GM12878 (cell line): ENCODE results near the gene KDM4D. TPM values are rescaled to one million over a fixed set of nuclear protein-coding genes. Genes with fewer than 3 reads are reported as not detected.

ENCODE experiments used
- ATAC-seq: fragments of 200-7000 bp; cut with Tn5 transposase; 3 replicates; pipeline ENCODE4 v1.9.1; 2020; ENCODE audit warnings: mild to moderate bottlenecking, moderate library complexity
- BruUV-seq: library from RNA; stranded (reverse); fragments of 400-500 nt; replicated peaks from 2 replicates; lab custom pipeline; 2021; lab: Mats Ljungman, UMichigan
- CTCF ChIA-PET: fragments of 300-600 bp; sonication (Branson Sonifier 250); formaldehyde crosslinking; extraction: SDS; loops from one replicate; lab custom pipeline; 2021; ENCODE audit warnings: inconsistent platforms; lab: Yijun Ruan, JAX
- POLR2A ChIA-PET: fragments of 350-600 bp; formaldehyde crosslinking; extraction: SDS; loops from one replicate; lab custom pipeline; 2021; ENCODE audit warnings: inconsistent platforms; lab: Charles Lee
- RAD21 ChIA-PET: fragments of 300-600 bp; sonication (Branson Sonifier 250); formaldehyde crosslinking; loops from one replicate; lab custom pipeline; 2023; ENCODE audit warnings: antibody characterized with exemption; ENCODE audit not compliant: unreplicated experiment; lab: Charles Lee
- SMC1A ChIA-PET: fragments of 300-600 bp; sonication (Branson Sonifier 250); formaldehyde crosslinking; loops from one replicate; lab custom pipeline; 2023; ENCODE audit not compliant: unreplicated experiment, uncharacterized antibody; lab: Charles Lee
- DNase-seq: peaks from one replicate; pipeline ENCODE4 v3.0.0-alpha.2; 2011; ENCODE audit warnings: low read depth, low spot score
- FAIRE-seq: peaks from 3 replicates; lab custom pipeline; 2011; peaks lifted over from hg19 to GRCh38; lab: Jason Lieb, UNC
- H2AFZ ChIP-seq: 2 replicates; pipeline ENCODE4 v1.6.0; 2011; ENCODE audit warnings: low read depth, low read length, control low read depth; ENCODE audit not compliant: control insufficient read depth
- H3K27ac ChIP-seq: 2 replicates; pipeline ENCODE4 v1.5.1; 2011; ENCODE audit warnings: control low read depth; ENCODE audit not compliant: control insufficient read depth, insufficient read depth
- H3K27me3 ChIP-seq, 2 experiments: replicated peaks in 1 of 2; 2 replicates each; pipeline versions ENCODE4 v1.6.0 to v1.6.1; 2011; ENCODE audit warnings: low read length in 1 of 2; ENCODE audit not compliant: control insufficient read depth in 2 of 2, insufficient read depth in 2 of 2
- H3K36me3 ChIP-seq, 2 experiments: 2 replicates each; pipeline ENCODE4 v1.5.1; 2011; ENCODE audit warnings: low read length in 1 of 2; ENCODE audit not compliant: control insufficient read depth in 2 of 2, insufficient read depth in 2 of 2
- H3K4me1 ChIP-seq: 2 replicates; pipeline ENCODE4 v1.6.1; 2011; ENCODE audit warnings: mild to moderate bottlenecking, low read length, moderate library complexity, mixed read lengths; ENCODE audit not compliant: control insufficient read depth, insufficient read depth
- H3K4me2 ChIP-seq: 2 replicates; pipeline ENCODE4 v1.6.0; 2011; ENCODE audit warnings: control low read depth; ENCODE audit not compliant: control insufficient read depth, insufficient read depth
- H3K4me3 ChIP-seq: fragments of 200-600 bp; sonication (generic); 2 replicates; pipeline ENCODE4 v1.5.1; 2016
- H3K79me2 ChIP-seq: 2 replicates; pipeline ENCODE4 v1.6.0; 2011; ENCODE audit warnings: low read length; ENCODE audit not compliant: control insufficient read depth, insufficient read depth
- H3K9ac ChIP-seq: 2 replicates; pipeline ENCODE4 v1.8.0; 2011; ENCODE audit warnings: low read length, control low read depth, mixed read lengths; ENCODE audit not compliant: control insufficient read depth, insufficient read depth
- H3K9me3 ChIP-seq: replicated peaks from 3 replicates; pipeline ENCODE4 v1.5.1; 2011; ENCODE audit warnings: mild to moderate bottlenecking, low read length; ENCODE audit not compliant: control insufficient read depth, insufficient read depth
- H4K20me1 ChIP-seq: 2 replicates; pipeline ENCODE4 v1.6.0; 2011; ENCODE audit not compliant: control insufficient read depth, insufficient read depth
- ATF3 ChIP-seq: IDR thresholded peaks from 2 replicates; pipeline ENCODE4 v1.6.1; 2011; ENCODE audit warnings: low read depth, mild to moderate bottlenecking, low read length, moderate library complexity, borderline replicate concordance; ENCODE audit errors: extremely low read depth
- CHD1 ChIP-seq: IDR thresholded peaks from 2 replicates; pipeline ENCODE4 v1.6.1; 2012; ENCODE audit warnings: low read depth, low read length, improper control_type of control experiment
- CHD2 ChIP-seq: IDR thresholded peaks from 2 replicates; pipeline ENCODE4 v1.6.1; 2011; ENCODE audit warnings: low read depth, low read length, improper control_type of control experiment, borderline replicate concordance
- CHD4 ChIP-seq: fragments of 200-600 bp; sonication (generic); IDR thresholded peaks from 2 replicates; pipeline ENCODE4 v1.6.1; 2016; ENCODE audit warnings: mild to moderate bottlenecking
- E4F1 ChIP-seq: fragments of 450-650 bp; IDR thresholded peaks from 2 replicates; pipeline ENCODE4 v1.6.1; 2018; ENCODE audit warnings: borderline replicate concordance, mild to moderate bottlenecking; ENCODE audit not compliant: partially characterized antibody
- EP300 ChIP-seq, 2 experiments: fragments of 150-350 bp in 1 of 2; IDR thresholded peaks; 2 replicates each; pipeline ENCODE4 v1.6.1; 2011 to 2012; ENCODE audit warnings: low read depth in 2 of 2, low read length in 2 of 2, borderline replicate concordance in 1 of 2, improper control_type of control experiment in 1 of 2, inconsistent platforms in 1 of 2; ENCODE audit not compliant: control insufficient read depth in 1 of 2
- FOXM1 ChIP-seq: IDR thresholded peaks from 2 replicates; pipeline ENCODE4 v1.6.1; 2012; ENCODE audit warnings: low read depth, mild to moderate bottlenecking, inconsistent platforms, low read length, moderate library complexity
- GABPA ChIP-seq: IDR thresholded peaks from 2 replicates; pipeline ENCODE4 v1.6.1; 2014; ENCODE audit warnings: antibody characterized with exemption, low read depth, mild to moderate bottlenecking, inconsistent platforms
- JUNB ChIP-seq: IDR thresholded peaks from 2 replicates; pipeline ENCODE4 v1.6.1; 2016; ENCODE audit warnings: antibody characterized with exemption, mild to moderate bottlenecking
- JUND ChIP-seq: IDR thresholded peaks from 2 replicates; pipeline ENCODE4 v1.6.1; 2012; ENCODE audit warnings: low read depth, mild to moderate bottlenecking, low read length, improper control_type of control experiment, moderate library complexity
- MYC ChIP-seq: IDR thresholded peaks from 2 replicates; pipeline ENCODE4 v1.6.1; 2011; ENCODE audit warnings: mild to moderate bottlenecking, low read length, moderate library complexity, inconsistent platforms; ENCODE audit not compliant: insufficient read depth, insufficient replicate concordance, insufficient read length, severe bottlenecking
- NFYB ChIP-seq: IDR thresholded peaks from 2 replicates; pipeline ENCODE4 v1.6.1; 2011; ENCODE audit warnings: low read depth, mild to moderate bottlenecking, low read length, improper control_type of control experiment, moderate library complexity; ENCODE audit not compliant: insufficient read depth
- RELB ChIP-seq: fragments of 450-650 bp; IDR thresholded peaks from 2 replicates; pipeline ENCODE4 v1.6.1; 2017; ENCODE audit warnings: low read depth, mild to moderate bottlenecking, moderate library complexity
- RUNX3 ChIP-seq: IDR thresholded peaks from 2 replicates; pipeline ENCODE4 v1.6.1; 2012; ENCODE audit warnings: low read length, inconsistent platforms
- ZBTB33 ChIP-seq: fragments of 450-650 bp; IDR thresholded peaks from 2 replicates; pipeline ENCODE4 v1.6.1; 2017; ENCODE audit warnings: mild to moderate bottlenecking
- WGBS: methylation state at CpG from one replicate; pipeline ENCODE4 v1.1.6; 2016; ENCODE audit warnings: low lambda C conversion rate; ENCODE audit not compliant: insufficient replicate concordance, insufficient coverage; ENCODE audit errors: missing lambda C conversion rate; 5-methylcytosine and 5-hydroxymethylcytosine counted together
- in situ Hi-C: fragments of 300-500 bp; cut with MboI; formaldehyde crosslinking; loops from 9 replicates; pipeline ENCODE4 v1.14.3; 2018; ENCODE audit warnings: mixed read lengths
- intact Hi-C: fragments of 100-400 bp; cut with micrococcal nuclease; formaldehyde crosslinking; loops from one replicate; pipeline ENCODE4 v1.14.2; 2022; ENCODE audit not compliant: unreplicated experiment
- polyA plus RNA-seq, 11 experiments: library from polyadenylated mRNA; depleted of rRNA in 4 of 11; unstranded in 6 of 11; stranded (reverse) in 5 of 11; fragments of >200 nt; fragmentation: Nextera tagmentation in 4 of 11; fragmentation: Illumina TruSeq in 1 of 11; extraction: Ambion mirVana in 4 of 11; extraction: Trizol in 1 of 11; gene quantifications; 1 replicate in 1 of 11; 2 replicates in 10 of 11; pipeline versions ENCODE4 v1.2.1 to v1.2.3, GENCODE V29; 2011 to 2016; ENCODE audit warnings: inconsistent platforms in 2 of 11, missing spikeins in 2 of 11, low read depth in 1 of 11
- total RNA-seq, 4 experiments: library from RNA; depleted of rRNA in 3 of 4; stranded (reverse); fragments of >200 nt in 3 of 4; fragmentation: Illumina TruSeq in 1 of 4; extraction: Trizol in 1 of 4; gene quantifications; 2 replicates each; pipeline versions ENCODE4 v1.2.1 to v1.2.3, GENCODE V29; 2013 to 2021

The KDM4D gene
- total and polyA plus RNA-seq, 10 of the 15 experiments (the other 5 are each of a cell fraction or from before 2014, with no cell fraction given): 0.63 to 2.6 (median 1.3) TPM

DNA sequence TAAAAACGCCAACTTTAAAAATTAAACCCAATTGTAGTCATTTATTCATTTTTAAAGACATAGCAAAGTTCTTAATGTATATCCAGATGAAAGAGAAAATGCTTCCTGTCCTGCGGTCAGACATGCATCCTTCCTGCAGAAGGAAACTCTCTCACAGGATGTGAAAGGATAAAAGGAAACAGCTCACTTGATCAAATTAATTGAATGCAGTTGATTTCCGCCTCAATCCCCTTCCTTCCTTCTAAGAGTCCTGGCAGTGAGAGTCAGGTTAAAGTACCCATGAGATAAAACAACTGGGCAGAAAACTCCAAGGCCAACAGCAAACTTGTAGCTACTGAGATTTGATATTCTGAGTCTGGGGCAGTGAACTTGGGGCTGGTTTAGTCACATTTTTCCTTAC is 38.7 kb upstream of the KDM4D start:
- TF ChIP-seq CHD1: no peak
- TF ChIP-seq MYC: no peak
- TF ChIP-seq RELB: no peak
- no peak for TF ChIP-seq CHD2
- no peak for TF ChIP-seq E4F1
- TF ChIP-seq JUNB: no peak
- TF ChIP-seq CHD4: no peak
- TF ChIP-seq FOXM1: no peak
- no peak for TF ChIP-seq ATF3
- TF ChIP-seq RUNX3: no peak
- TF ChIP-seq GABPA: no peak
- no peak for TF ChIP-seq ZBTB33
- no peak for TF ChIP-seq NFYB
- no peak for TF ChIP-seq JUND
- no peak for TF ChIP-seq EP300 (IDR thresholded peaks at IDR 0.05; ENCODE audit: borderline replicate concordance in 1 of 2, control insufficient read depth in 1 of 2, low read depth in 2 of 2, low read length in 2 of 2)
- TF ChIP-seq, all 136 proteins: peak for 0
- Histone ChIP-seq H3K4me3 (no peak overlapping the region), H3K9me3 (no peaks in the 10 kb centered on the region), H2AFZ (no peak overlapping the region), H3K79me2 (no peaks in the 10 kb centered on the region), H3K9ac (no peak overlapping the region), H4K20me1 (no peaks in the 10 kb centered on the region), H3K4me2 (no peak overlapping the region), H3K36me3 (no peaks in the 10 kb centered on the region), H3K27ac (no peak overlapping the region), H3K27me3 (no peaks in the 10 kb centered on the region), H3K4me1 (no peaks in the 10 kb centered on the region)
- SMC1A ChIA-PET: no interaction called here
- no peak for ATAC-seq
- no peak for FAIRE-seq
- BruUV-seq: no TSS peak
- intact Hi-C loops: no loop called here
- POLR2A ChIA-PET: no interaction called here
- in situ Hi-C loops: no loop called here
- CTCF ChIA-PET: interaction anchor here (2.0 kb wide), 1 partner anchor 37 kb away, joined by 5 read pairs; no protein-coding TSS in a partner anchor
- RAD21 ChIA-PET: no interaction called here
- 14% methylated on average over 3 of the region's 3 CpGs for WGBS
- DNase-seq: no peak
